GM13977 (cell line): Measurements from ENCODE around the gene ZGPAT.
A peak's percentile ranks its signal among the peaks of the same experiment; 100 is the strongest.

ENCODE experiments used
- DNase-seq: peaks from one replicate; pipeline ENCODE4 v3.0.0; 2012; ENCODE audit warnings: low spot score
- in situ Hi-C: fragments of 300-500 bp; cut with MboI; formaldehyde crosslinking; loops from one replicate; pipeline ENCODE4 v1.12.0; 2022; ENCODE audit warnings: low sequenced_read_pairs, low pct_unique_long_range_greater_than_20kb, mixed read lengths, inconsistent platforms; ENCODE audit not compliant: unreplicated experiment
- TF ChIP-seq, protein P1 (sequence below): IDR thresholded peaks from 2 replicates; pipeline ENCODE4 v1.5.1; 2012; ENCODE audit warnings: mild to moderate bottlenecking, control low read depth; ENCODE audit not compliant: insufficient read depth; ENCODE audit errors: extremely low read depth, missing control alignments

The ZGPAT gene

DNA sequence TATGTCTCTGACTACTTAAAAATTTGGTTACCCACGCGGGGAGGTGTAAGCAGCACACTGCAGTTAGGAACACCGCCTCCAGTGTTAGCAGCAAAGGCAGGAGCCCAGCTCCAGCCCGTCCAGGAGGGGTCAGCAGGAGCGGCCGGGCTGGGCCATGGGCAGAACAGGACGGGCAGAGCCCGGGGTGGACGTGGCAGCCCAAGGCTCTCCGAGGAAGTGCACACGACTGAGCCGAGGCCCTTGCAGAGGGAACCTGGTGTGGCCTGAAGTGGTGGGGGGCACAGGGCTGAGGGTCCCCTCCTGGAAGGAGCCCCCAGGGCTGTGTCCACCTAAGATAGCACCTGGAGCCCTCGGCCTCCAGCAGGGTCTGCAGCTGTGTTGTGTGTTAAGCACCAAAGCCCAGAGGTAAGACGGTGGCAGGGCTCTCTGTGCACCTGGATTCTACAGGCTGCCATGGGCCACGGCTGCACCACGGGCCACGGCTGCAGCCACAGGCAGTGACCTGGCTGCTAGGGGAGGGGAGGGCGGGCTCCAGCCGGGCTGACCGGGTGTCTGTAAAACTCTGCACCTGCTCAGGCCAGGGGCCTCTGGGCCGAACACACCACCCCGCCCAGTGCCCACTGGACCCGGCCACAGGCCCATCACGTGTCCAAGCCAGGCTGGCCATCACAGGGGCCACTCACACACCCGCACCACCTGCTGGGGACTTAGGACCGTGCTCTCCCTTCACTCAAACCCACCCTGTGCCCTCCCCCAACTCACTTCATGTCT is 38.3 kb downstream of the ZGPAT start:
- in situ Hi-C loops, result no loop called here
- TF ChIP-seq, protein P1, sequence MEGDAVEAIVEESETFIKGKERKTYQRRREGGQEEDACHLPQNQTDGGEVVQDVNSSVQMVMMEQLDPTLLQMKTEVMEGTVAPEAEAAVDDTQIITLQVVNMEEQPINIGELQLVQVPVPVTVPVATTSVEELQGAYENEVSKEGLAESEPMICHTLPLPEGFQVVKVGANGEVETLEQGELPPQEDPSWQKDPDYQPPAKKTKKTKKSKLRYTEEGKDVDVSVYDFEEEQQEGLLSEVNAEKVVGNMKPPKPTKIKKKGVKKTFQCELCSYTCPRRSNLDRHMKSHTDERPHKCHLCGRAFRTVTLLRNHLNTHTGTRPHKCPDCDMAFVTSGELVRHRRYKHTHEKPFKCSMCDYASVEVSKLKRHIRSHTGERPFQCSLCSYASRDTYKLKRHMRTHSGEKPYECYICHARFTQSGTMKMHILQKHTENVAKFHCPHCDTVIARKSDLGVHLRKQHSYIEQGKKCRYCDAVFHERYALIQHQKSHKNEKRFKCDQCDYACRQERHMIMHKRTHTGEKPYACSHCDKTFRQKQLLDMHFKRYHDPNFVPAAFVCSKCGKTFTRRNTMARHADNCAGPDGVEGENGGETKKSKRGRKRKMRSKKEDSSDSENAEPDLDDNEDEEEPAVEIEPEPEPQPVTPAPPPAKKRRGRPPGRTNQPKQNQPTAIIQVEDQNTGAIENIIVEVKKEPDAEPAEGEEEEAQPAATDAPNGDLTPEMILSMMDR, result no peak
- peak; percentile 30 for DNase-seq

DNA sequence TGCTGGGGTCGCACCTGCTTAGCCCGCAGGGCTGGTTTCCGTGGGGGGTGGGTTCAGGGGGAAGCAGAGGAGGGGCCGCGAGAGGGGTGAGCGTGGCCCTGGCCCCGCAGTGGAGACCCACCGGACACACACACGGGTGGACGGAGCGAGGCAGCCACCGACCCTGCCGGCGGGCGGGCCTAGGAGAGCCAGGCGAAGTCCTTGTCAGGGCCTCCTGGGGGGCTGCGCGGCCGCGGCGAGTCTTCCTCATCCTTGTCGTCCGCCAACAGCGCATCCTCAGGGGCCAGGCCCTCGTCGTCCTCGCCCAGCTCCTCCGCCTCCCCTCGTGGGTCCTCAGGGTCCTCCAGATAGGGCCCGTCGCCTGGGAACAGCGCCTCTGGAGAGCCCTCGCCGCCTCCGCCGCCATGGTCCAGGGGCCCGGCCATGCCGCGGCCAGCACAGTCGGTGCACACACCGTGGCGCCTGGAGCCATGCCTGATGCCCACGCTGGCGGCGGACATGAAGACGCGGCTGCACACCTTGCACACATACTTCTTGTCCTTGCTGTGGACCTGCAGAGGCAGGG is 39.0 kb downstream of the ZGPAT start:
- DNase-seq, result no peak
- in situ Hi-C loops, result no loop called here
- TF ChIP-seq, protein P1, result no peak

DNA sequence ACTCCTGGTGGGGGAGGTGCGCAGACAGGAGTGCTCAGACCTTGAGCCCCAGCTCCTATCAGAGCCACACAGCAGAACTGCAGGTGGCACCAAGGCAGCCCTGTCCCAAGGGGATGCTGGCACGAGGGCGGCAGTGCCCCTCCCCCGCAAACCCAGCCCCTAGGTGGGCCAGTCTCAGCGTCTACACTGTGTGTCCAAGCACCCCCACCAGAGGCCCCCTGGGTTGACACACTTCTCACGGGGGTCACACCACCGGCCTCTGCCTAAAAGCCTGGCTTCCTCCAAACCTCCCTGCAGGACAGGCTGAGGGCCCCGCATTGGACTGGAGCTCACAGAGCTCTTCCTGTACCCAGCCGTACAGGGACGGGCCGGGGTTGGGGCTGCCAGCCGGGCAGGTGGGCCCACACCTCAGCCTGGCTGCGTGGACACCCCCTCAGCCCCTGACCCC is 39.8 kb downstream of the ZGPAT start:
- DNase-seq, result no peak
- in situ Hi-C loops, result no loop called here
- TF ChIP-seq, protein P1, result no peak

DNA sequence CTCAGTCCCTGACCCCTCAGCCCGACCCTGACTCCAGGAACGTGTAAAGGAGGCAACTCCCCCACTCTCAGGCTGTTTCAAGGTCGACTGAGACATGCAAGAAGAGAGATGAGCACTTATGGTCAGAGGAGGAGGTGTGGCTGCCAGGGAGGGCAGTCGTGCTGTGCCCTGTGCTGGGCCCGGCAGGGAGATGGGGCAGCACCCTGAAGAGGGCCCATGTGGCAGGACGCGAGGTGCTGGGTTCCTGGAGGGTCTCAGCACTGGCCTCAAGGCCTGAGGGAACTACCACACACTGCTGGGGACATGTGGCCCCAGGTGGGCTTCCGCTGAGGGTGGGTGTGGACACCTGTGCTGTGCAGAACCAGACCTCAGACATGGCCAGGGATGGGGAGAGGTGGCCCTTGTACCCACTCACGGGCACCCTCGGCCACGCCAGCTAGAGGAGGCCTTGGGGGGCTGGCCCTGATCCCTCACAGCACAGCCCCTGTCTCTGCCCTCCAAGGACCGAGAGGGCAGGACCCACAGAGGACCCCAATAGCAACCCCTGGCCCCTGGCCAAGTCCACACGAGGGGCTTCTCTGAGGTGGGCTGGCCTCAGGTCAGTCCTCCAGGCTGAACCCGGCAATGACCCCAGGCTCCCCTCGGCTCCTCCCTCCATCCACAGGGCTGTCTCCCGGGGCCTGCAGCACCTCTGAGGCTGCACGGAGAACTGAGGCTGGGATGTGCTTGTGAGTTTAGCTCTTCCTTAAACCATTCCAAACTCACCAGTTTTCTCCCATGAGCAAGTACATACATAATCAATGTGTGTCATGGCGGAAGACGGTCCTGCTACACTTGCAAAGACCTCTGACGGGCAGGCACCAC is 40.5 kb downstream of the ZGPAT start:
- in situ Hi-C loops, result no loop called here
- TF ChIP-seq, protein P1, result no peak
- DNase-seq, result peak; percentile 52

DNA sequence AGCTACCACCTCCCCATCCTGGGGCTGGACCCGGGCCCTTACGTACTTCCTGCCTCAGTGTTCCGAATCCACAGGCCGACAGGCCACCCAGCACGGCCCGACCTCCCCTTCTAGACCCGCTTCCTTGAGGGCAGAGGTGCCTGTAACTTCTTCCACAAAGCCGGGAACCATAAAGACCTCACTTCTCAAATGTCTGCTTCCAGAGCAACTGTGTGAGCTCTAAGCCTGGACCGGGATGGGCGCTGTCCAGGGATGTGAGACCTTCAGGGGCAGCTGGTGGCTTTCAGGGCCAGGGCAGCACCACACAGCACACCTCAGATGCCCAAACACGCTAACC is 41.1 kb downstream of the ZGPAT start:
- TF ChIP-seq, protein P1, result no peak
- in situ Hi-C loops, result no loop called here
- peak; percentile 31 for DNase-seq

DNA sequence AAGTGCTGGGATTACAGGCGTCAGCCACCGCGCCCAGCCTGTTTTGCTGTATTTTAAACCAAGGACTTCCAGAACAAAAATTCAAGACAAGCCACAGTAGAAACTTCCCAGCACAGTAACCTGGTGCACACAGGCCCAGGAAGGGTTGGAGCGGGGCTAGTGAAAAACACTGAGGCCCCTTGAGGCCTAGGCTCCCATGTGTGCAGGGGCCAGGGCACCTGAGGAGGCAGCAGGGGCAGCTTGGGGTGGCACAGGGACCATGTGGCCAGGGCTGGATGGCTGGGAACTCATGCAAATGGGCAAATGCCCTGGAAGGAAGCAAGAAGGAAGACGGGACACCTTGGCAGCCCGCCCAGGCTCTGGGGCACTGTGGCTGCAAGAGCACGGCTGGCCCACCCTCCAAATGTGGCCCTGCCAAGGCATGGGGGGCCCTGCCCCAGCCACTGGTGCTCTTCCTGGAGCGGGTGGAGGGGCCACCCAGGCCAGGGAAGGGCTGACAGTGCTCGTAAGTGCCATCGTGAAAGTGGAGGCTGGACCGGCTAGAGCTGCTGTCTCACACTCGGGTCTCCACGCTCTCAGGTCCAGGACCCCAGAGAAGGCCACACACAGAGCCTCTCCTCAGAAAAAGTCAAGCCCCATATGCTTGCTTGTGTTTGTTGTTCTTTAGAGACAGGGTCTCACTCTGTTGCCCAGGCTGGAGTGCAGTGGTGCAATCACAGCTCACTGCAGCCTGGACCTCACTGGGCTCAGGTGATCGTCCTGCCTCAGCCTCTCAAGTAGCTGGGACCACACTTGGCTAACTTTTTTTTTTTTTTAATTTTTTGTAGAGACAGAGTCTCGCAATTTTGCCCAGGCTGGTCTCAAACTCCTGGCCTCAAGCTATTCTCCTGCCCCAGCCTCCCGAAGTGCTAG is 42.0 kb downstream of the ZGPAT start:
- DNase-seq, result peak; percentile 39
- TF ChIP-seq, protein P1, result no peak
- in situ Hi-C loops, result no loop called here
